Uterus (tissue), 4 donors: ENCODE data around the gene NLK. TPM values are rescaled to one million over a fixed set of nuclear protein-coding genes. Genes with fewer than 3 reads are reported as not detected.
"Not testable (repeated sequence)": the region's sequence is repeated elsewhere in the genome, so short reads cannot be mapped to it uniquely, and the experiment has no call there.

Experiments used
- DNase-seq, 2 donors: peaks; one replicate each; pipeline ENCODE4 v3.0.0-alpha.2; 2019 to 2020
- H3K27ac ChIP-seq, 2 donors: fragments of 200-600 bp; sonication (generic); 1 replicate in 1 of 2; 2 replicates in 1 of 2; pipeline ENCODE4 v1.5.1; 2016 to 2018
- H3K27me3 ChIP-seq, 2 donors: fragments of 200-600 bp; sonication (generic); one replicate each; pipeline ENCODE4 v1.5.1; 2018 to 2019; ENCODE audit warnings: control low read depth in 1 of 2
- H3K36me3 ChIP-seq, 2 donors: fragments of 200-600 bp; sonication (generic); one replicate each; pipeline ENCODE4 v1.5.1; 2019; ENCODE audit warnings: control low read depth in 1 of 2
- H3K4me1 ChIP-seq, 2 donors: fragments of 200-600 bp; sonication (generic); one replicate each; pipeline ENCODE4 v1.5.1; 2018 to 2019; ENCODE audit warnings: control low read depth in 1 of 2
- H3K4me3 ChIP-seq, 2 donors: fragments of 200-600 bp; sonication (generic); 1 replicate in 1 of 2; 2 replicates in 1 of 2; pipeline ENCODE4 v1.5.1; 2018 to 2019; ENCODE audit warnings: mild to moderate bottlenecking in 1 of 2
- H3K9me3 ChIP-seq, 2 donors: fragments of 200-600 bp; sonication (generic); one replicate each; pipeline ENCODE4 v1.5.1; 2019; ENCODE audit warnings: control low read depth in 1 of 2
- CTCF ChIP-seq, 4 experiments: fragments of 200-600 bp in 2 of 4; fragments of 450-650 bp in 2 of 4; sonication (generic) in 2 of 4; IDR thresholded peaks; one replicate each; pipeline ENCODE4 v1.5.1; 2016 to 2019; ENCODE audit warnings: antibody characterized with exemption in 4 of 4, mild to moderate bottlenecking in 2 of 4, moderate library complexity in 1 of 4
- POLR2A ChIP-seq, 2 donors: fragments of 450-650 bp; IDR thresholded peaks; one replicate each; pipeline ENCODE4 v1.6.1; 2016; ENCODE audit warnings: antibody characterized with exemption in 2 of 2, mild to moderate bottlenecking in 1 of 2, moderate library complexity in 1 of 2
- intact Hi-C: fragments of 100-400 bp; cut with DNase I; formaldehyde crosslinking; loops from one replicate; pipeline ENCODE4 v1.15.1; 2023; ENCODE audit warnings: low total_unique reads
- total RNA-seq, 4 donors: library from RNA; depleted of rRNA in 3 of 4; stranded (reverse); fragments of >200 nt in 3 of 4; gene quantifications; one replicate each; pipeline versions ENCODE4 v1.1.0 to v1.2.4, GENCODE V29; 2014 to 2023
- donor health status: DM: yes; HTN: yes; CAD: no.

The NLK gene
- total RNA-seq, 4 donors from 2014 or later: 7.7 to 36.8 (median 23.4) TPM

- Histone ChIP-seq H3K4me3 (no peak overlapping the region), H3K27ac (no peak overlapping the region), H3K27me3 (no peaks in the 10 kb centered on the region), H3K4me1 (no peaks in the 10 kb centered on the region), H3K9me3 (no peaks in the 10 kb centered on the region), H3K36me3 (no peaks in the 10 kb centered on the region)
- DNase-seq: no peak
- intact Hi-C loops: no loop called here
- no peak for TF ChIP-seq CTCF (IDR thresholded peaks at IDR 0.05)
- TF ChIP-seq POLR2A (IDR thresholded peaks at IDR 0.05): no peak
These were observed 162.3 kb downstream of the NLK start for GRCh38 chr17:28204751-28205150.

- Histone ChIP-seq H3K4me1 (no peaks in the 10 kb centered on the region), H3K36me3 (no peaks in the 10 kb centered on the region), H3K27me3 (no peaks in the 10 kb centered on the region), H3K9me3 (no peaks in the 10 kb centered on the region), H3K27ac (no peak overlapping the region), H3K4me3 (no peak overlapping the region)
- TF ChIP-seq CTCF (IDR thresholded peaks at IDR 0.05) (no peak), POLR2A (IDR thresholded peaks at IDR 0.05) (no peak)
- no peak for DNase-seq
- intact Hi-C loops: no loop called here
These were observed 163.8 kb downstream of the NLK start for GRCh38 chr17:28206292-28206691.

- no peaks in the 10 kb centered on the region for H3K36me3 ChIP-seq
- no peaks in the 10 kb centered on the region for H3K27me3 ChIP-seq
- intact Hi-C loops: no loop called here
- H3K9me3 ChIP-seq: no peaks in the 10 kb centered on the region
- H3K4me1 ChIP-seq: no peaks in the 10 kb centered on the region
- no peak overlapping the region for H3K27ac ChIP-seq
- no peak for DNase-seq
- TF ChIP-seq CTCF (IDR thresholded peaks at IDR 0.05): no peak
- TF ChIP-seq POLR2A (IDR thresholded peaks at IDR 0.05): no peak
- no peak overlapping the region for H3K4me3 ChIP-seq
These were observed 169.3 kb downstream of the NLK start for GRCh38 chr17:28211811-28212210.

GRCh38 chr17:28213578-28213977 is 171.1 kb downstream of the NLK start:
- H3K36me3 ChIP-seq, H3K9me3 ChIP-seq, H3K27me3 ChIP-seq, H3K4me1 ChIP-seq, H3K4me3 ChIP-seq, intact Hi-C loops, H3K27ac ChIP-seq, DNase-seq: not testable (repeated sequence)

GRCh38 chr17:28216052-28216451 is 173.6 kb downstream of the NLK start:
- intact Hi-C loops: no loop called here
- no peak overlapping the region for H3K27ac ChIP-seq
- no peak overlapping the region for H3K4me3 ChIP-seq
- H3K27me3 ChIP-seq: no peaks in the 10 kb centered on the region
- TF ChIP-seq CTCF (IDR thresholded peaks at IDR 0.05) (no peak), POLR2A (IDR thresholded peaks at IDR 0.05) (no peak)
- H3K4me1 ChIP-seq: no peaks in the 10 kb centered on the region
- DNase-seq: no peak
- no peaks in the 10 kb centered on the region for H3K36me3 ChIP-seq
- H3K9me3 ChIP-seq: no peaks in the 10 kb centered on the region

- Histone ChIP-seq H3K27me3 (no peaks in the 10 kb centered on the region), H3K4me3 (no peak overlapping the region), H3K27ac (no peak overlapping the region), H3K4me1 (no peaks in the 10 kb centered on the region), H3K36me3 (no peaks in the 10 kb centered on the region), H3K9me3 (no peaks in the 10 kb centered on the region)
- intact Hi-C loops: no loop called here
- TF ChIP-seq POLR2A (IDR thresholded peaks at IDR 0.05) (no peak), CTCF (IDR thresholded peaks at IDR 0.05) (no peak)
- DNase-seq: no peak
These were observed 174.1 kb downstream of the NLK start for GRCh38 chr17:28216528-28216927.
